Esophagus muscularis mucosa (tissue), 4 donors: Measurements from ENCODE around the gene NAP1L5.

Experiments
- CTCF ChIP-seq, 3 experiments: fragments of 200-600 bp in 2 of 3; fragments of 450-650 bp in 1 of 3; sonication (generic) in 2 of 3; IDR thresholded peaks; one replicate each; pipeline ENCODE4 v1.5.1; 2017 to 2019; ENCODE audit warnings: antibody characterized with exemption in 3 of 3, mild to moderate bottlenecking in 2 of 3, moderate library complexity in 1 of 3
- EP300 ChIP-seq: sonication (generic); formaldehyde crosslinking; IDR thresholded peaks from one replicate; pipeline ENCODE4 v1.6.1; 2017; ENCODE audit warnings: antibody characterized with exemption
- POLR2A ChIP-seq: fragments of 450-650 bp; IDR thresholded peaks from one replicate; pipeline ENCODE4 v1.6.1; 2017; ENCODE audit warnings: antibody characterized with exemption, moderate library complexity, mild to moderate bottlenecking, low read depth
- POLR2AphosphoS5 ChIP-seq, 2 donors: sonication (generic); formaldehyde crosslinking; IDR thresholded peaks; one replicate each; pipeline ENCODE4 v1.6.1; 2017; ENCODE audit warnings: antibody characterized with exemption in 2 of 2

GRCh38 chr4:88737307-88737941, 39.8 kb upstream of the NAP1L5 start:
- no peak for TF ChIP-seq CTCF (IDR thresholded peaks at IDR 0.05)
- TF ChIP-seq POLR2A: no peak
- peak in 1 of 2 donors; percentile 40 for TF ChIP-seq POLR2AphosphoS5 (IDR thresholded peaks at IDR 0.05)
- no peak for TF ChIP-seq EP300
